DOHH2 (cell line): Measurements from ENCODE around the gene ZBTB44.
A peak's percentile ranks its signal among the peaks of the same experiment; 100 is the strongest.

Source experiments
- H3F3A ChIP-seq: fragments of 200-600 bp; sonication (generic), shearing (Covaris generic); 2 replicates; pipeline ENCODE4 v1.6.0; 2016; ENCODE audit warnings: antibody characterized with exemption, mild to moderate bottlenecking; ENCODE audit not compliant: control insufficient read depth, insufficient read depth
- H3K27ac ChIP-seq: fragments of 200-600 bp; sonication (generic); 2 replicates; pipeline ENCODE4 v1.5.1; 2014; ENCODE audit warnings: low read depth, mild to moderate bottlenecking, low read length, moderate library complexity
- H3K27me3 ChIP-seq: fragments of 200-600 bp; sonication (generic); 2 replicates; pipeline ENCODE4 v1.6.1; 2014; ENCODE audit warnings: mild to moderate bottlenecking, low read length, mixed read lengths; ENCODE audit not compliant: control insufficient read depth
- H3K36me3 ChIP-seq: fragments of 200-600 bp; sonication (generic); 2 replicates; pipeline ENCODE4 v1.6.1; 2014; ENCODE audit warnings: mild to moderate bottlenecking, low read length, moderate library complexity, mixed read lengths; ENCODE audit not compliant: control insufficient read depth
- H3K4me1 ChIP-seq: fragments of 200-600 bp; sonication (generic); 2 replicates; pipeline ENCODE4 v1.6.1; 2014; ENCODE audit warnings: mild to moderate bottlenecking, low read length, mixed read lengths; ENCODE audit not compliant: control insufficient read depth
- H3K4me2 ChIP-seq: fragments of 200-600 bp; sonication (generic); 2 replicates; pipeline ENCODE4 v1.6.0; 2014; ENCODE audit warnings: mild to moderate bottlenecking, low read length, moderate library complexity
- H3K4me3 ChIP-seq: fragments of 200-600 bp; sonication (generic); 2 replicates; pipeline ENCODE4 v1.5.1; 2014; ENCODE audit warnings: mild to moderate bottlenecking, low read length, mixed read lengths
- H3K79me2 ChIP-seq: fragments of 200-600 bp; sonication (generic); 2 replicates; pipeline ENCODE4 v1.6.1; 2014; ENCODE audit warnings: mild to moderate bottlenecking, low read length, mixed read lengths; ENCODE audit not compliant: control insufficient read depth
- H3K9me2 ChIP-seq: fragments of 200-600 bp; sonication (generic); replicated peaks from 2 replicates; pipeline ENCODE4 v1.6.1; 2014; ENCODE audit warnings: mild to moderate bottlenecking, low read length, mixed read lengths; ENCODE audit not compliant: control insufficient read depth
- H3K9me3 ChIP-seq: fragments of 200-600 bp; sonication (generic); 2 replicates; pipeline ENCODE4 v1.6.1; 2014; ENCODE audit warnings: antibody characterized with exemption, low read length, mixed read lengths; ENCODE audit not compliant: control insufficient read depth, insufficient read depth
- H4K20me1 ChIP-seq: fragments of 200-600 bp; sonication (generic); 2 replicates; pipeline ENCODE4 v1.6.0; 2014; ENCODE audit warnings: low read depth, mild to moderate bottlenecking, antibody characterized with exemption, low read length, moderate library complexity; ENCODE audit not compliant: control insufficient read depth, insufficient read depth
- EZH2phosphoT487 ChIP-seq: fragments of 200-600 bp; sonication (generic); IDR thresholded peaks from 2 replicates; pipeline ENCODE4 v1.6.1; 2017; ENCODE audit warnings: borderline replicate concordance, mild to moderate bottlenecking, antibody characterized with exemption, low read length, moderate library complexity, mixed read lengths
- TF ChIP-seq, protein P1 (sequence below): fragments of 200-600 bp; sonication (generic); IDR thresholded peaks from one replicate; pipeline ENCODE4 v1.5.1; 2014; ENCODE audit warnings: antibody characterized with exemption, mild to moderate bottlenecking, low read depth, low read length; ENCODE audit not compliant: poor library complexity, severe bottlenecking

Gene ZBTB44

DNA sequence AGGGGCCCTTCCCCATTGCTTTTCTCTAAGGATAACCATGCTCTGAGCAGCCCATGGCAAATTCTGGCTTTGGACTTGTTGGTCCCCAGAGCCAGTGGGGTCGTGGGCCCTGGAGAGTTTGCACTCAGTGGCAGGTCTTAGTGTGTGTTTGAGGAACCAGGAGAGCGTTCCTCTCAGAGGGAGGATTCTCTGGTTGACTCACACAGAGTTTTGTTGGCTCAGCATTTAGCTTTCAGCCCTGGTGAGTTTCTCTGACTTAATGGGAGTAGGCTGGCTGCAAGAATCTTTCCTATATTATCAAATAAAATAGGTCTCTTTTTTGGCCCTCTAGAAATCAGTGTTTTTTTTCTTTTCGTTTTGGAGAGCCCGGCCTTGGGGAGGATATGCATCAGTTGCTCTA lies 134.2 kb downstream of the ZBTB44 start:
- H3K4me2 ChIP-seq = peak overlapping the region; percentile 98
- H3K9me3 ChIP-seq = no peaks in the 10 kb centered on the region
- peak overlapping the region; percentile 70 for H3K4me3 ChIP-seq
- H3K4me1 ChIP-seq = peaks cover 97% of the 10 kb centered on the region
- no peaks in the 10 kb centered on the region for H3K9me2 ChIP-seq
- peaks cover 57% of the 10 kb centered on the region for H3K36me3 ChIP-seq
- H4K20me1 ChIP-seq = no peaks in the 10 kb centered on the region
- H3K27me3 ChIP-seq = no peaks in the 10 kb centered on the region
- H3K27ac ChIP-seq = peak overlapping the region; percentile 97
- no peak for TF ChIP-seq EZH2phosphoT487
- TF ChIP-seq, protein P1, sequence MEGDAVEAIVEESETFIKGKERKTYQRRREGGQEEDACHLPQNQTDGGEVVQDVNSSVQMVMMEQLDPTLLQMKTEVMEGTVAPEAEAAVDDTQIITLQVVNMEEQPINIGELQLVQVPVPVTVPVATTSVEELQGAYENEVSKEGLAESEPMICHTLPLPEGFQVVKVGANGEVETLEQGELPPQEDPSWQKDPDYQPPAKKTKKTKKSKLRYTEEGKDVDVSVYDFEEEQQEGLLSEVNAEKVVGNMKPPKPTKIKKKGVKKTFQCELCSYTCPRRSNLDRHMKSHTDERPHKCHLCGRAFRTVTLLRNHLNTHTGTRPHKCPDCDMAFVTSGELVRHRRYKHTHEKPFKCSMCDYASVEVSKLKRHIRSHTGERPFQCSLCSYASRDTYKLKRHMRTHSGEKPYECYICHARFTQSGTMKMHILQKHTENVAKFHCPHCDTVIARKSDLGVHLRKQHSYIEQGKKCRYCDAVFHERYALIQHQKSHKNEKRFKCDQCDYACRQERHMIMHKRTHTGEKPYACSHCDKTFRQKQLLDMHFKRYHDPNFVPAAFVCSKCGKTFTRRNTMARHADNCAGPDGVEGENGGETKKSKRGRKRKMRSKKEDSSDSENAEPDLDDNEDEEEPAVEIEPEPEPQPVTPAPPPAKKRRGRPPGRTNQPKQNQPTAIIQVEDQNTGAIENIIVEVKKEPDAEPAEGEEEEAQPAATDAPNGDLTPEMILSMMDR = no peak
- H3K79me2 ChIP-seq = peaks cover 97% of the 10 kb centered on the region
- H3F3A ChIP-seq = peaks cover 43% of the 10 kb centered on the region

DNA sequence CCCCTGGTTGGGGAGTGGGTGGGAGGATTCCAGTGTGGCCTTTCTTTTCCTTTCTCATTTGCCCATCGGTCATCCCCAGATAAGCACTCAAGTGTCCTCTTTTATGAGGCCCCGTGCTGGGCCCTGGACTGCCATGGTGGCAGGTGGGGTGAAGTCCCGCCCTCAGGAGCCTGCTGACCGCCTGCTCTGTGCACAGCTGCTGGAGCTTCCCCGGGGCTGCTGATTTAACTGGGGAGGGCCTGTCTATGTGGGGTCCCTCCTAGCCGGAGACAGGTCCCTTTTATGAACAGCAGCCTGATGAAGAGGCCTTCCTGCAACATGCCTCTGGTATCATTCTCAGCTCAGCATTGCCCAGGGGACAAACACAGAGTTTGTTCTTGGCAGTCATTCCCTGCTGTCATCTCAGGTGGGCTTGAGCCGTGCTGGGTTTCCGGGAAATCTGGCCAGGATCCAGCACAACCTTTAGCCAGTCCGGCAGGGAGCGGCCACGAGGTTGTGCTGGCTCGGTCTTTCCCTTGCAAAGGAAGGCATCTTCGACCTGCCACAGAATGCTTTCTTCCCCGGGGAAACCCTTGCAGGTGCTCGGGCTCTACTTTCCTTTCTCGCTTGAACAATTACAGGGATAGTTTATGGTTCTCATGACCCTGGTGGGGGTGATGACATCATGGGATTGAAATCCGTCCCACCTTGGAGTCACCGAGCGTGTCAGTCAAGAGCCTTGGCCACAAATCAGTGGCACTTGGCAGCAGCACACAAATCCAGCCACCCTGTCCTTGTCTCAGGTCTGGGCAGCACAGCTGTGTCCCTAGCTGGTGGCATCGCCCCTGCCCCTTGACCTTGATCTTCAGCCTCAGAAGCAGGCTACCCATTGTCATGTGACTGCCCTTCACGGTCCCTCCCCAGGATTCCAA lies 135.1 kb downstream of the ZBTB44 start:
- H3K36me3 ChIP-seq = peaks cover 52% of the 10 kb centered on the region
- H3K9me3 ChIP-seq = no peaks in the 10 kb centered on the region
- H3K9me2 ChIP-seq = no peaks in the 10 kb centered on the region
- H3K4me1 ChIP-seq = peaks cover 97% of the 10 kb centered on the region
- H3K4me2 ChIP-seq = peak overlapping the region; percentile 98
- TF ChIP-seq, protein P1 = no peak
- no peak for TF ChIP-seq EZH2phosphoT487
- H3F3A ChIP-seq = peaks cover 47% of the 10 kb centered on the region
- H3K27ac ChIP-seq = peak overlapping the region; percentile 97
- H4K20me1 ChIP-seq = no peaks in the 10 kb centered on the region
- peak overlapping the region; percentile 70 for H3K4me3 ChIP-seq
- H3K79me2 ChIP-seq = peaks cover 97% of the 10 kb centered on the region
- H3K27me3 ChIP-seq = no peaks in the 10 kb centered on the region

DNA sequence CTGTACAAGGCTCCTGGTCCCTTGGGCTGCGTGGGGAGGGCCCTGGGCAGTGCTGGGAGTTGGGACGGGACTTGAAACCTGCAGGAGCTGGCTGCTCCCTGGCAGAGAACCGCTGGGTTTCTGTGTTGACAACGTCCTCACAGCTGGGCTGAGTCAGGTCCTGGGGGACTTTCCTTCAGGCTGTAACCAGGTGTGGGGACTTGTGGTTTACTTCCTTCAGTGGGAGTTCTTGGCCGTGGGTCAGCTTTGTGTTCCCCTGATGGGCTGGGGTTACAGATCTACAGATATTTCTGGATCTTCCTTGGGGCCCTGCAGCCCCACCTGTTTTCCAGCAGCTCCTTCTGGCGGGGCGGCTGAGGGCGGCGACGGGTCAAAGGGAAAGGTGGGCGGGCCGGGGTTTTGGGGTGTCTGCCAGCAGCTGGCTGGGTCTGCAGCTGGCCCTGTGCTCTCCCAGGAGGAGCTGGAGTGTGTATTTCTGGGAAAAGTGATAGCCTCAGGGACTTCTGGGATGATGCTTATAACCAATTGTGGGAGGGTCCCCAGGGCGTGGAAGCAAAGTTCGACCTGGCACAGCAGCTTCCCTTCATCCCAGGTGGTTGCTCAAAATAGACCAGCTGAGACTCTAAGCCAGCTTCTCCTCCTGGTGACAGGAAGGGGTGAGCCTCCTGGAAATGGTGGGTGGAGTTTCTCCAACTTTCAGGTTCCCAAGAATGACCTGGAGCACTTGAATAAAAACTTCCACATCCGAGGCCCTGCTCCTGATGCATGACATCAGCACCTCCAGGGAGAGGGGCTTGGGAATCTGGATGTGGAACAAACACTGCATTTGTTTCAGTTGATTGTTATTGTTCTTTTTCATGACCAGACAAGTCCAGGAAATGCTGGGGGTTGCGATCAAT lies 136.0 kb downstream of the ZBTB44 start:
- Histone ChIP-seq H3K27ac (peak overlapping the region; percentile 97), H3K4me2 (peak overlapping the region; percentile 98), H4K20me1 (no peaks in the 10 kb centered on the region), H3K9me2 (no peaks in the 10 kb centered on the region), H3K4me1 (peaks cover 97% of the 10 kb centered on the region), H3K79me2 (peaks cover 97% of the 10 kb centered on the region), H3K36me3 (peaks cover 51% of the 10 kb centered on the region), H3F3A (peaks cover 49% of the 10 kb centered on the region), H3K9me3 (no peaks in the 10 kb centered on the region), H3K4me3 (peak overlapping the region; percentile 70), H3K27me3 (no peaks in the 10 kb centered on the region)
- TF ChIP-seq, protein P1 = no peak
- TF ChIP-seq EZH2phosphoT487 = no peak
